Activated T-helper 17 cell treated with anti-CD3 and anti-CD28 coated beads, Interleukin-2, amount 50 U/mL, for 72 hours (primary cell): ENCODE measurements around the gene SPAG7. TPM values are rescaled to one million over a fixed set of nuclear protein-coding genes. Genes with fewer than 3 reads are reported as not detected.
A peak's percentile ranks its signal among the peaks of the same experiment; 100 is the strongest.

Experiments
- ATAC-seq: fragments of 150-1000 bp; cut with Tn5 transposase; replicated peaks from 2 replicates; pipeline ENCODE4 v1.10.0; 2021; ENCODE audit warnings: mild to moderate bottlenecking, moderate library complexity
- H3K27ac Mint-ChIP-seq: one replicate; pipeline ENCODE4 v1.8.0; 2022; ENCODE audit warnings: mixed read lengths
- H3K27me3 Mint-ChIP-seq: one replicate; pipeline ENCODE4 v1.8.0; 2022; ENCODE audit warnings: mixed read lengths
- H3K36me3 Mint-ChIP-seq: one replicate; pipeline ENCODE4 v1.8.0; 2022; ENCODE audit warnings: low read depth, mild to moderate bottlenecking, mixed read lengths
- H3K4me1 Mint-ChIP-seq: one replicate; pipeline ENCODE4 v1.8.0; 2022; ENCODE audit warnings: mixed read lengths
- H3K4me3 Mint-ChIP-seq: one replicate; pipeline ENCODE4 v1.8.0; 2022; ENCODE audit warnings: mild to moderate bottlenecking, mixed read lengths
- H3K9me3 Mint-ChIP-seq: one replicate; pipeline ENCODE4 v1.8.0; 2022; ENCODE audit warnings: mixed read lengths
- total RNA-seq, 2 donors: library from RNA; stranded (reverse); gene quantifications; one replicate each; pipeline ENCODE4 v1.2.3, GENCODE V29; 2022

Gene SPAG7
- total RNA-seq, 2 donors from 2014 or later, result 71.6 to 83.4 TPM

GRCh38 chr17:4969047-4969550, 1.5 kb upstream of the SPAG7 start:
- ATAC-seq, result peak; percentile 56
- H3K4me1 Mint-ChIP-seq, result peaks cover 33% of the 10 kb centered on the region
- no peak overlapping the region for H3K27ac Mint-ChIP-seq
- H3K36me3 Mint-ChIP-seq, result peaks cover 2% of the 10 kb centered on the region
- H3K9me3 Mint-ChIP-seq, result peaks cover 4% of the 10 kb centered on the region
- H3K27me3 Mint-ChIP-seq, result no peaks in the 10 kb centered on the region
- H3K4me3 Mint-ChIP-seq, result no peak overlapping the region

- Mint-ChIP-seq H3K36me3 (peaks cover 6% of the 10 kb centered on the region), H3K4me1 (peaks cover 33% of the 10 kb centered on the region)
- ATAC-seq, result no peak
Measured at GRCh38 chr17:4968486-4969046, 949 bp upstream of the SPAG7 start.

GRCh38 chr17:4966844-4967538, 626 bp downstream of the SPAG7 start:
- H3K27me3 Mint-ChIP-seq, result no peaks in the 10 kb centered on the region
- H3K9me3 Mint-ChIP-seq, result peaks cover 4% of the 10 kb centered on the region
- peaks cover 6% of the 10 kb centered on the region for H3K36me3 Mint-ChIP-seq
- peaks cover 33% of the 10 kb centered on the region for H3K4me1 Mint-ChIP-seq
- ATAC-seq, result peak; percentile 80
- H3K4me3 Mint-ChIP-seq, result no peak overlapping the region
- H3K27ac Mint-ChIP-seq, result no peak overlapping the region

More at GRCh38 chr17:4968486-4969046, 949 bp upstream of the SPAG7 start:
- peaks cover 4% of the 10 kb centered on the region for H3K9me3 Mint-ChIP-seq
- H3K4me3 Mint-ChIP-seq, result no peak overlapping the region
- H3K27me3 Mint-ChIP-seq, result no peaks in the 10 kb centered on the region
- no peak overlapping the region for H3K27ac Mint-ChIP-seq

- peaks cover 29% of the 10 kb centered on the region for H3K4me1 Mint-ChIP-seq
- H3K9me3 Mint-ChIP-seq, result peaks cover 4% of the 10 kb centered on the region
- H3K4me3 Mint-ChIP-seq, result peak overlapping the region; percentile 18
- no peaks in the 10 kb centered on the region for H3K27me3 Mint-ChIP-seq
- peaks cover 13% of the 10 kb centered on the region for H3K36me3 Mint-ChIP-seq
- no peak for ATAC-seq
- peak overlapping the region; percentile 28 for H3K27ac Mint-ChIP-seq
Measured at GRCh38 chr17:4965311-4965986, 2.2 kb downstream of the SPAG7 start.

- no peak for ATAC-seq
- no peak overlapping the region for H3K4me3 Mint-ChIP-seq
- peaks cover 18% of the 10 kb centered on the region for H3K4me1 Mint-ChIP-seq
- peak overlapping the region; percentile 25 for H3K27ac Mint-ChIP-seq
- no peaks in the 10 kb centered on the region for H3K27me3 Mint-ChIP-seq
- H3K36me3 Mint-ChIP-seq, result peaks cover 34% of the 10 kb centered on the region
- no peaks in the 10 kb centered on the region for H3K9me3 Mint-ChIP-seq
Measured at GRCh38 chr17:4960279-4960922, 7.2 kb downstream of the SPAG7 start.

- no peak overlapping the region for H3K27ac Mint-ChIP-seq
- H3K9me3 Mint-ChIP-seq, result no peaks in the 10 kb centered on the region
- no peak for ATAC-seq
- no peaks in the 10 kb centered on the region for H3K27me3 Mint-ChIP-seq
- no peak overlapping the region for H3K4me3 Mint-ChIP-seq
- peaks cover 34% of the 10 kb centered on the region for H3K36me3 Mint-ChIP-seq
- peaks cover 14% of the 10 kb centered on the region for H3K4me1 Mint-ChIP-seq
Measured at GRCh38 chr17:4959261-4959965, 8.2 kb downstream of the SPAG7 start.

GRCh38 chr17:4958102-4958501, 9.5 kb downstream of the SPAG7 start:
- Mint-ChIP-seq H3K27me3 (no peaks in the 10 kb centered on the region), H3K27ac (no peak overlapping the region), H3K4me1 (peaks cover 14% of the 10 kb centered on the region), H3K9me3 (no peaks in the 10 kb centered on the region), H3K4me3 (no peak overlapping the region), H3K36me3 (peaks cover 28% of the 10 kb centered on the region)
- ATAC-seq, result no peak

GRCh38 chr17:4956493-4957061, 11.0 kb downstream of the SPAG7 start:
- Mint-ChIP-seq H3K27me3 (no peaks in the 10 kb centered on the region), H3K4me1 (peaks cover 14% of the 10 kb centered on the region), H3K9me3 (no peaks in the 10 kb centered on the region), H3K36me3 (peaks cover 28% of the 10 kb centered on the region), H3K27ac (peak overlapping the region; percentile 31), H3K4me3 (no peak overlapping the region)
- no peak for ATAC-seq

GRCh38 chr17:4955091-4955490, 12.5 kb downstream of the SPAG7 start:
- no peak for ATAC-seq
- no peaks in the 10 kb centered on the region for H3K9me3 Mint-ChIP-seq
- H3K36me3 Mint-ChIP-seq, result peaks cover 17% of the 10 kb centered on the region
- no peaks in the 10 kb centered on the region for H3K27me3 Mint-ChIP-seq
- peaks cover 17% of the 10 kb centered on the region for H3K4me1 Mint-ChIP-seq
- no peak overlapping the region for H3K4me3 Mint-ChIP-seq
- H3K27ac Mint-ChIP-seq, result no peak overlapping the region

- no peak for ATAC-seq
- peaks cover 9% of the 10 kb centered on the region for H3K36me3 Mint-ChIP-seq
Measured at GRCh38 chr17:4953451-4953961, 14.1 kb downstream of the SPAG7 start.

GRCh38 chr17:4951486-4951885, 16.1 kb downstream of the SPAG7 start:
- Mint-ChIP-seq H3K9me3 (no peaks in the 10 kb centered on the region), H3K4me1 (peaks cover 17% of the 10 kb centered on the region), H3K36me3 (peaks cover 19% of the 10 kb centered on the region), H3K27ac (peak overlapping the region; percentile 90), H3K27me3 (no peaks in the 10 kb centered on the region), H3K4me3 (peak overlapping the region; percentile 88)
- ATAC-seq, result no peak

More at GRCh38 chr17:4953451-4953961, 14.1 kb downstream of the SPAG7 start:
- H3K27ac Mint-ChIP-seq, result no peak overlapping the region
- no peaks in the 10 kb centered on the region for H3K9me3 Mint-ChIP-seq
- H3K4me3 Mint-ChIP-seq, result no peak overlapping the region
- H3K27me3 Mint-ChIP-seq, result no peaks in the 10 kb centered on the region
- peaks cover 17% of the 10 kb centered on the region for H3K4me1 Mint-ChIP-seq

- Mint-ChIP-seq H3K27ac (peak within 1 kb of the TSS; percentile 90), H3K36me3 (peaks cover 26% of the 10 kb centered on the region), H3K4me1 (peaks cover 10% of the 10 kb centered on the region), H3K9me3 (no peaks in the 10 kb centered on the region), H3K27me3 (no peaks in the 10 kb centered on the region), H3K4me3 (peak within 1 kb of the TSS; percentile 88)
- no peak for ATAC-seq
Measured at GRCh38 chr17:4950746-4951204, 16.8 kb downstream of the SPAG7 start, which contains the start of gene ENO3. ENO3 (plus strand) TSS chr17:4951119; CDS start chr17:4951830, 711 bp downstream.

GRCh38 chr17:4950075-4950745, 17.4 kb downstream of the SPAG7 start:
- H3K36me3 Mint-ChIP-seq, result peaks cover 32% of the 10 kb centered on the region

More at GRCh38 chr17:4950075-4950745, 17.4 kb downstream of the SPAG7 start:
- Mint-ChIP-seq H3K9me3 (no peaks in the 10 kb centered on the region), H3K27me3 (no peaks in the 10 kb centered on the region), H3K4me3 (peak overlapping the region; percentile 88), H3K4me1 (peaks cover 14% of the 10 kb centered on the region), H3K27ac (peak overlapping the region; percentile 90)
- ATAC-seq, result peak; percentile 27
